Measurements from ENCODE around the gene MCRS1. TPM values are rescaled to one million over a fixed set of nuclear protein-coding genes. Genes with fewer than 3 reads are reported as not detected.

Gene MCRS1
- total RNA-seq, 8 experiments from 2014 or later, result 30.4 to 72.3 (median 47.0) TPM

DNA sequence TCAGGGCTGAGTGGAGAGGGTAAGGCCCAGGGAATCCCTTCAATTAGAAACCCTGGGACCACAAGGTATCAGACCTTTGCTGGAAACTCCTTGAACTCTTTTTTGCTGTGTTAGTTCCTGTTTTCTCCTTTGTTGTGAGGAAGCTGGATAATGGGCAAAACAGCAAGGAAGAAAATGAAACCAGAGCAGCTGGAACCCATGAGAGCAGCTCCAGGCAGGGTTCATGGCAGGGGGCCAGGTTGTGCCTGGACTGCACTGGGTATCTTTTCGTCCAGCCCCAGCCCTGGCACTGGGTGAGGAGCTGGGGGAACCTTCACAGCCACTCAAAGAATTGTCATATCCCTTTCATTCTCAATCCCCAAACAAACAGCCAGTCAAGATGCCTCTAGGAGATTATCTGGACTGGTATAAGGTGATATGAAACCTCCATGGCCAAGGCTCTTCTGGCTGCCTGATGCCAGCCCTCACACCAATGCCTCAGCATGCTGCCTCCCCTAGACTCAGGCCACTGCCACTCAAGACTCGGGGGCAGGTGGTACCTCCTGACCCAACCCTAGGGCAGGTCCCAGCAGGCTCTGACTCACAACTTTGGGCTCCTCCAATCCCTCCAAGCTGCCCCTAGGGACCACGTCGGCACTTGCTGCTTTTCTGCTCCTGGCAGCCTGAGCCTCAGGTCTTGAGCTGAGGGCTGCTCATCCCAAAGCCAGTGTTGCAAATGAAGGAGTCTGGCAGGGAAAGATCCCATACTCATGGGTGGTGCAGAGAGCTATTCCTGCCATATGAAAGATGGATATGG, 21.0 kb upstream of the MCRS1 start:
- in situ Hi-C loops (cut with MboI; ENCODE audit: low pct_unique_long_range_greater_than_20kb in 2 of 9, low sequenced_read_pairs in 9 of 9, unreplicated experiment in 9 of 9), result no loop called here
- no peaks in the 10 kb centered on the region for H3K4me1 ChIP-seq (replicated peaks in 1 of 2)
- no peak overlapping the region for H3K4me3 ChIP-seq
- peak in 2 of 8 experiments; percentile 32 to 51 for ATAC-seq (replicated peaks in 6 of 8)
- H3K27ac ChIP-seq, result no peak overlapping the region
- 60 to 100% (median 83%) methylated on average over 1 to 3 of the region's 4 CpGs; no CpG with 5 or more reads in 5 of the 10 experiments for WGBS, 10 experiments

DNA sequence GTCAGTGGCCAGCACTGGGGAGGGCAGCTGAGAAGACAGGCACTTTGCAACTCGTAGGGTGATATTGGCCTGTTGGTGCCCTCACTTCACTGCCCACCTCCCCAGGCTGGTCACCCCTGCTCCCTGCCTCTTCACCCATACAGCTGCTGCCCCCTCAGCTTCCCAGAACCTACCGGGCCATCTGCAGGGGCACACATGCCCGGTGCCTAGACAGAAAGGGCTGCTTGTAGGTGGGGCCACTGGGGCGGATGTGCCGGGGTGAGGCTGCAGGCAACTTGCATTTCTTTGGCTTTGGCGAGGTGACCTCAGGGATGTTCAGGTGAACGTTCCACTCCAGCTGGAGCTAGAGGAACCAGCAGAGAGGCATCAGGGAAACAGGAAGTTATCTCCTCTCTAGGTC, 20.3 kb upstream of the MCRS1 start:
- no peak overlapping the region for H3K27ac ChIP-seq
- H3K4me1 ChIP-seq (replicated peaks in 1 of 2), result no peaks in the 10 kb centered on the region
- WGBS, 10 experiments, result 63 to 92% (median 85%) methylated on average over 1 to 4 of the region's 7 CpGs; no CpG with 5 or more reads in 7 of the 10 experiments
- in situ Hi-C loops (cut with MboI; ENCODE audit: low pct_unique_long_range_greater_than_20kb in 2 of 9, low sequenced_read_pairs in 9 of 9, unreplicated experiment in 9 of 9), result no loop called here
- H3K4me3 ChIP-seq, result no peak overlapping the region
- ATAC-seq (replicated peaks in 6 of 8), result no peak

GRCh38 chr12:49587174-49587908, 19.4 kb upstream of the MCRS1 start:
- H3K27ac ChIP-seq, result no peak overlapping the region
- 40 to 96% (median 82%) methylated on average over 1 to 7 of the region's 11 CpGs; no CpG with 5 or more reads in 3 of the 10 experiments for WGBS, 10 experiments
- ATAC-seq (replicated peaks in 6 of 8), result no peak
- H3K4me1 ChIP-seq (replicated peaks in 1 of 2), result no peaks in the 10 kb centered on the region
- H3K4me3 ChIP-seq, result no peak overlapping the region
- in situ Hi-C loops (cut with MboI; ENCODE audit: low pct_unique_long_range_greater_than_20kb in 2 of 9, low sequenced_read_pairs in 9 of 9, unreplicated experiment in 9 of 9), result no loop called here

DNA sequence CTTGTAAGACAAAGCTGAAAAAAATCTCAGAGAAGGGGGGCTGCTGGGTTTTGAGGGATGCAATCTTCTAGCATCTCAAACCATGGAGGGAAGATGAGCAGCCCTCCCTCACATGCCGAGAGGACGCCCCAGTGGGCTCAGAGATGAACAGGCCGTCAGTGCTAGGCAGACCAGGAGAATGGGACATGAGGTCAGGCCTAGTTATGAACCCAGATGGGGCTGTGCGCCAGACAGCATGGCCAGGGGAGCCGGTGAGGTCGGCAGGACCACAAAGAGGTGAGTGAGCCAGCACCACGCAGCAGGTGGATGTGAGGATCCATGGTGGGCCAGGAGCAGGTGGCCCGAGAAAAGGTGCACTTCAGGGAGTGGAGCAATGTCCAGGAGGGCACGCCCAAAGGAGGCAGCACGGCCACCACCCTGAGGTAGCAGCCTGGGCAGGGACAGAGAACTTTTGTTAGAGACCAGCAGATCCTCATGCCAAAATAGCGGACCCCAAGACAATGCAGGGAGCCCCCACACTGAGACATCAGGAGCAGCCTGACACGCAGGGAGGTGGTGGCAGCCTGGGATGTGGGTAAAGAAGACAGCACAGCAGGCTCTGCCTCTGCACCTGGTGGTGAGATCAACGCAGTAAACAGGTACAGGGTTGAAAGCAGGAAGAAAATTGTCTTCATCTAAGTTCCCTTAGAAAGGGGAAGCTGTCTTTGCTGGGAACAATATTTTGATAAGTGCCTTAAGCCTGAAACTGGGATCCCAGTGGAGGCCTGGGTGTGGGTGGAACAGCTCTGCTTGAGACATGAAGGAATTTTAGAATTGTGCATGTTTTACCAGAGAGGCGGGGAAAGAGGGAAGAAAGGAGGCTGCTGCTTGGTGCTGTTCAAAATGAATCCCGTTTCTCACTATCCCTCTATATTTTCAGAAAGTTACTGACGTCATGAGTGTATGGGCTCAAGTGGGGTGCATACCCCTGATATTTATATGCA, 17.8 kb upstream of the MCRS1 start:
- in situ Hi-C loops (cut with MboI; ENCODE audit: low pct_unique_long_range_greater_than_20kb in 2 of 9, low sequenced_read_pairs in 9 of 9, unreplicated experiment in 9 of 9), result no loop called here
- ATAC-seq (replicated peaks in 6 of 8), result peak in 3 of 8 experiments; percentile 80 to 90 (median 89)
- 24 to 84% (median 78%) methylated on average over 3 to 7 of the region's 16 CpGs; no CpG with 5 or more reads in 3 of the 10 experiments for WGBS, 10 experiments
- Histone ChIP-seq H3K4me3 (no peak overlapping the region), H3K27ac (no peak overlapping the region), H3K4me1 (replicated peaks in 1 of 2) (peaks cover 7 to 11% of the 10 kb centered on the region in 2 donors)

GRCh38 chr12:49584591-49584990, 16.6 kb upstream of the MCRS1 start:
- peaks cover 16 to 18% of the 10 kb centered on the region in 2 donors for H3K4me1 ChIP-seq (replicated peaks in 1 of 2)
- H3K4me3 ChIP-seq, result no peak overlapping the region
- no peak overlapping the region for H3K27ac ChIP-seq
- in situ Hi-C loops (cut with MboI; ENCODE audit: low pct_unique_long_range_greater_than_20kb in 2 of 9, low sequenced_read_pairs in 9 of 9, unreplicated experiment in 9 of 9), result no loop called here
- no peak for ATAC-seq (replicated peaks in 6 of 8)
- WGBS, 10 experiments, result 40 to 100% (median 90%) methylated on average over 1 to 5 of the region's 7 CpGs; no CpG with 5 or more reads in 2 of the 10 experiments

GRCh38 chr12:49583366-49584094, 15.6 kb upstream of the MCRS1 start:
- WGBS, 10 experiments, result 37 to 100% (median 88%) methylated on average over 1 to 9 of the region's 13 CpGs; no CpG with 5 or more reads in 1 of the 10 experiments
- Histone ChIP-seq H3K27ac (no peak overlapping the region), H3K4me3 (no peak overlapping the region), H3K4me1 (replicated peaks in 1 of 2) (peaks cover 16 to 18% of the 10 kb centered on the region in 2 donors)
- ATAC-seq (replicated peaks in 6 of 8), result no peak
- in situ Hi-C loops (cut with MboI; ENCODE audit: low pct_unique_long_range_greater_than_20kb in 2 of 9, low sequenced_read_pairs in 9 of 9, unreplicated experiment in 9 of 9), result no loop called here

DNA sequence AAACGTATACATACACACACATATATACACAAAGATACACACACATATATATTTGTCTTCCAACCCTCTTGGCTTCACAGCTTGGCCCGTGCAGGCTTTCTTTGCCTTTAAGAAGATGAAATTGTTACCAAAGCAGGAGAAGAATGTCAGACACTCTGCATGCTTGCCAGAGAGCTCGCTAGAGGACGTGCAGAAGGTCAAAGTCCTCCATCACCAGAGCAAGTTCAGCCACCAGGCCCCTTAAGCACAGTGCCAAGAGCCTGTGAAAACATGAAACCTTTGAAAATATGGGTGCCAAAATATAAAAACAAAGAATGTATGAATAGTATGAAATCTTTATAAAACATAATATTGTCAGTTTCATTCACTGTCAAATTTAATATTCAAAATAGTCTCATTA, 14.9 kb upstream of the MCRS1 start:
- WGBS, 10 experiments, result 25 to 92% (median 63%) methylated on average over 1 to 4 of the region's 4 CpGs; no CpG with 5 or more reads in 3 of the 10 experiments
- in situ Hi-C loops (cut with MboI; ENCODE audit: low pct_unique_long_range_greater_than_20kb in 2 of 9, low sequenced_read_pairs in 9 of 9, unreplicated experiment in 9 of 9), result no loop called here
- H3K4me3 ChIP-seq, result no peak overlapping the region
- peaks cover 16 to 18% of the 10 kb centered on the region in 2 donors for H3K4me1 ChIP-seq (replicated peaks in 1 of 2)
- ATAC-seq (replicated peaks in 6 of 8), result no peak
- no peak overlapping the region for H3K27ac ChIP-seq

DNA sequence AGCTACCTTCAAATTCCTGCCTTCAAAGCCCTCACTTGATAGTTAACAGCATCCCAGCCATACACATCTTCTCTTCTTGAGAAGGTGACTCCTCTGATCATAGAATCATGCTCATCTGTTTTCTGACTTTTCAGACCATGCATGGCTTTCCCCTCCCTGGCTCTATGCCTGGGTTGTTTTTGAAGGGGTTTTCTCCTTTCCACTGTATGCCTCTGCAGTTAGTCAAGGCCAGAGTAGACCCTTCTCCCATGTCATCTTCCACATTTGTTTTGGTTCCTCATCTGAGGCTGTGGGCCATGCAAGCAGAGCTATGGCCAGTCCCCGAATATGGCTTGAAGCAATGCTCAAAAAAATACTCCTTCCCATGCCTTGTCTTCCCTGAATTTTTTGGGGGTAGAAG, 14.3 kb upstream of the MCRS1 start:
- ATAC-seq (replicated peaks in 6 of 8), result no peak
- in situ Hi-C loops (cut with MboI; ENCODE audit: low pct_unique_long_range_greater_than_20kb in 2 of 9, low sequenced_read_pairs in 9 of 9, unreplicated experiment in 9 of 9), result no loop called here

DNA sequence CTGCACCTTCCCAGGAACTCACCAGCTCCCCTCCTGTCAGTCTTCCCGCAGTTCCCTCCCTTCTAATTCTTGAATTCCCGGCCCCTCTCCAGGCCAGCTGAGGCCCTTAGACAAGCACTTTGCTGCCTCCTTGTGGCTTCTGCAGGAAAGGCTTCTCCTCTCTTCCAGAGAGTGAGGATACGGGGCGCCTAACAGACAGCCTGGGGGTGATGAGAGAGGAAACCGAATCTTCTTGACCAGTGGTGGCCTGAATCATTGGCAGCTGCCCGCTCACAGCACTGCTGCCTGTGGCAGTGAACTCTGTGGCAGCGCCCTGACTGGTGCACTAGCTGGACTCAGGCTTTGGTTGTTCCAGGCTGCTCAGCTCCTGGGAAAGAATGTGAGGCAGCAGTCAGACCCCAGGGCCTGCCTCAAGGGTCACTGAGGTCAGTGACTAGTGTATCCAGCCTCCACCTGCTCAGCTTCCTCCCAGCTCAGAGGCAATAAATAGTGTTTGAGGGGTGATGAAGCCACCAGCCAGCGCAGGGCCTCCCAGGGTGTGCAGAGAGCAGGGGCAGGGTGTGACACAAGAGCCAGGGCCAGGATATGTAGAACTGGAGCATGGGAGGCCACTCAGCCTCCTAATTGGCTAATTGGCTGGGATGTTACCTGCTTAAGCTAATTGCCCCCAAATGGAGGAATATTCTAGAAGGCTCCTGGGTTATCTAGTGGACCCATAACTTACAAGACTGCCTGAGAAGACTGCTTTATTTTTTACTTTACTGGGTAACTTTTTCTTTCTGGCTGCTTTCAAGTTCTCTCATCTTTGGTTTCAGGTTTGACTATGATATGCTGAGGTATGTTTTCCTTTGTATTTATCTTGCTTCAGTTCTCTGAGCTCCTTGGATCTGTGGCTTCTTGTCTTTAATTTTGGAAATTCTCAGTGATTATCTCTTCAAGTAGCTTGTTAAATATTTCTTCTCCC, 12.9 kb upstream of the MCRS1 start:
- 0 to 50% (median 18%) methylated on average over 1 to 4 of the region's 8 CpGs; no CpG with 5 or more reads in 2 of the 10 experiments for WGBS, 10 experiments
- Histone ChIP-seq H3K27ac (peak overlapping the region in 1 of 2 donors; percentile 28), H3K4me1 (replicated peaks in 1 of 2) (peaks cover 16 to 18% of the 10 kb centered on the region in 2 donors), H3K4me3 (peak overlapping the region in 1 of 5 donors; percentile 10)
- in situ Hi-C loops (cut with MboI; ENCODE audit: low pct_unique_long_range_greater_than_20kb in 2 of 9, low sequenced_read_pairs in 9 of 9, unreplicated experiment in 9 of 9), result no loop called here
- peak; percentile 94 to 100 (median 96) for ATAC-seq (replicated peaks in 6 of 8)

More for the DNA sequence above, 14.3 kb upstream of the MCRS1 start:
- no peak overlapping the region for H3K27ac ChIP-seq
- peaks cover 16 to 18% of the 10 kb centered on the region in 2 donors for H3K4me1 ChIP-seq (replicated peaks in 1 of 2)
- H3K4me3 ChIP-seq, result no peak overlapping the region
- WGBS, 10 experiments, result 60 to 100% (median 83%) methylated on average over 1 of the region's 1 CpG; no CpG with 5 or more reads in 5 of the 10 experiments

- Histone ChIP-seq H3K4me3 (no peak overlapping the region), H3K27ac (no peak overlapping the region), H3K4me1 (replicated peaks in 1 of 2) (peaks cover 16 to 18% of the 10 kb centered on the region in 2 donors)
- no peak for ATAC-seq (replicated peaks in 6 of 8)
- WGBS, 10 experiments, result 84 to 100% (median 91%) methylated on average over 2 to 9 of the region's 13 CpGs; no CpG with 5 or more reads in 2 of the 10 experiments
- in situ Hi-C loops (cut with MboI; ENCODE audit: low pct_unique_long_range_greater_than_20kb in 2 of 9, low sequenced_read_pairs in 9 of 9, unreplicated experiment in 9 of 9), result no loop called here
Measured at GRCh38 chr12:49578471-49579112, 10.7 kb upstream of the MCRS1 start.

Measured in motor neuron (in vitro differentiated cells).